ENCODE measurements around the gene LRIG1.

The LRIG1 gene

GRCh38 chr3:66377800-66378199 is 123.0 kb downstream of the LRIG1 start:
- TF ChIP-seq EZH2 (optimal IDR thresholded peaks at IDR 0.05; ENCODE audit: low read depth, low read length), result no peak
- no peak for TF ChIP-seq CTCF (IDR thresholded peaks at IDR 0.05; ENCODE audit: low read length)
- TF ChIP-seq EZH2phosphoT487 (IDR thresholded peaks at IDR 0.05; ENCODE audit: low read length), result no peak
- Histone ChIP-seq H3K36me3 (replicated peaks; ENCODE audit: insufficient read depth, low read length) (peaks cover 8% of the 10 kb centered on the region; the same call in 1 of the 2 replicates), H3K4me2 (ENCODE audit: low read depth, low read length) (no peak overlapping the region)

DNA sequence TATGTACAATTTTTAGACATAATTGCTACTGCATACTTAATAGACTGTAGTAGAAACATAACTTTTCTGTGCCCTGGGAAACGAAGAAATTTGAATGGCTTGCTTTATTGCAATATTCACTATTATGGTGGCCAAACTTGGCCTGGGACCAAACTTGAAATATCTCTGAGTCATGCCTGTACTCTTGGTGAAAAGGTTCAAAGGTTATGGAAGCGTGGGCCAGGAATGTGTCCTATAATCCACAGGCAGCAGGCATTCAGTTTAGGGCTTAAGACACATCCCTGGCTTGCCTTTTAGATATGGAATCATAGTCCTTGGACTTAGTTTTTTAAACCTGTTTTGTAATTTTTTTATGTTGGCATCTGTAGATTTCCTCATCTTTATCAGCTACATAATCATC is 124.3 kb downstream of the LRIG1 start:
- Histone ChIP-seq H3K27ac (ENCODE audit: low read length) (no peak overlapping the region), H3K79me2 (ENCODE audit: low read length) (no peaks in the 10 kb centered on the region), H3K27me3 (replicated peaks; ENCODE audit: insufficient read depth, low read length) (no peaks in the 10 kb centered on the region), H2AFZ (ENCODE audit: low read length) (no peak overlapping the region), H4K20me1 (ENCODE audit: insufficient read depth, low read length) (no peaks in the 10 kb centered on the region), H3K4me1 (ENCODE audit: low read length) (no peaks in the 10 kb centered on the region), H3K36me3 (replicated peaks; ENCODE audit: insufficient read depth, low read length) (no peaks in the 10 kb centered on the region; the same call in 1 of the 2 replicates), H3K4me2 (ENCODE audit: low read depth, low read length) (no peak overlapping the region), H3F3A (ENCODE audit: insufficient read depth, low read length) (no peaks in the 10 kb centered on the region), H3K9ac (ENCODE audit: low read length) (no peak overlapping the region), H3K9me2 (replicated peaks; ENCODE audit: insufficient read depth, low read length) (no peaks in the 10 kb centered on the region), H3K9me3 (replicated peaks; ENCODE audit: insufficient read depth, low read length) (no peaks in the 10 kb centered on the region), H3K4me3 (ENCODE audit: low read length) (no peak overlapping the region)
- DNase-seq, result no peak
- TF ChIP-seq EZH2phosphoT487 (IDR thresholded peaks at IDR 0.05; ENCODE audit: low read length), result no peak
- TF ChIP-seq CTCF (IDR thresholded peaks at IDR 0.05; ENCODE audit: low read length), result no peak
- TF ChIP-seq EZH2 (optimal IDR thresholded peaks at IDR 0.05; ENCODE audit: low read depth, low read length), result no peak

More at GRCh38 chr3:66377800-66378199, 123.0 kb downstream of the LRIG1 start:
- no peaks in the 10 kb centered on the region for H3K9me2 ChIP-seq (replicated peaks; ENCODE audit: insufficient read depth, low read length)
- no peaks in the 10 kb centered on the region for H4K20me1 ChIP-seq (ENCODE audit: insufficient read depth, low read length)
- no peaks in the 10 kb centered on the region for H3K4me1 ChIP-seq (ENCODE audit: low read length)
- no peak overlapping the region for H3K4me3 ChIP-seq (ENCODE audit: low read length)
- H3K79me2 ChIP-seq (ENCODE audit: low read length), result no peaks in the 10 kb centered on the region
- no peak overlapping the region for H2AFZ ChIP-seq (ENCODE audit: low read length)
- no peaks in the 10 kb centered on the region for H3K27me3 ChIP-seq (replicated peaks; ENCODE audit: insufficient read depth, low read length)
- no peak for DNase-seq
- H3K9ac ChIP-seq (ENCODE audit: low read length), result no peak overlapping the region
- H3K27ac ChIP-seq (ENCODE audit: low read length), result no peak overlapping the region
- no peaks in the 10 kb centered on the region for H3F3A ChIP-seq (ENCODE audit: insufficient read depth, low read length)
- no peaks in the 10 kb centered on the region for H3K9me3 ChIP-seq (replicated peaks; ENCODE audit: insufficient read depth, low read length)

DNA sequence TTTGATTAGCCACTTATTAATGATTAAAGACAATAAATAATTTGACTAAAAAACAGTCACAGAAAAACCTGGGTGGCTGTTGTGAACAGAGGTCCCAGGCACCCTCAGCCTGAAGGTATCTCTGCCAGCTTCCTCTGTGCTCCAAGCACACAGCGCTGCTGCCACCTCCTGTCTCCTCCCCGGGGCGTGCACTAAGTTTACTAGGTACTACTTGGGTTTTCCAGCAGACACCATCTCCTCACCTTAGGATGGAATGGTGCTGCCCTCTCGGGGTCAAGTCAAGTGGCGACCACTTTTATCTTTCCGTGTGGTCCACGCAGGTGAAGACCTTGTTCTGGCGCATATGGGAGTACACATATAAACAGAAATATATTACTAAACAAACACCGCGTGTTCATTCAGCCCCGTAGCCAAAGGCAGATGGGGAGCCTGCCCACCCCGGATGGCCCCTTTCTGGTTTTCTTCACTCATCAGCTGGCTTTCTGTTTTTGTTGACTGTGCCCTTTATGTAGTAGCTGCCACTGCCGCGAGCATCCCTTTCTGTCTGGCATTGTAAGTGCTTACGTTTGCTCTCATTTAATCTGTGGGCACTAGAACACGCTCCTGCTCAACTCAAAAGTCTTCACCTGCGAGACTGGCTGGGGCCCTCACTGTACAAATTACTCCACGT is 128.0 kb downstream of the LRIG1 start:
- no peak for DNase-seq
- H3K27me3 ChIP-seq (replicated peaks; ENCODE audit: insufficient read depth, low read length), result no peaks in the 10 kb centered on the region
- no peaks in the 10 kb centered on the region for H3K9me2 ChIP-seq (replicated peaks; ENCODE audit: insufficient read depth, low read length)
- no peaks in the 10 kb centered on the region for H3K79me2 ChIP-seq (ENCODE audit: low read length)
- H3K9me3 ChIP-seq (replicated peaks; ENCODE audit: insufficient read depth, low read length), result no peaks in the 10 kb centered on the region
- H3K4me1 ChIP-seq (ENCODE audit: low read length), result no peaks in the 10 kb centered on the region
- no peaks in the 10 kb centered on the region for H3F3A ChIP-seq (ENCODE audit: insufficient read depth, low read length)
- H3K4me3 ChIP-seq (ENCODE audit: low read length), result no peak overlapping the region
- no peaks in the 10 kb centered on the region for H4K20me1 ChIP-seq (ENCODE audit: insufficient read depth, low read length)
- H3K36me3 ChIP-seq (replicated peaks; ENCODE audit: insufficient read depth, low read length), result no peaks in the 10 kb centered on the region
- TF ChIP-seq EZH2 (optimal IDR thresholded peaks at IDR 0.05; ENCODE audit: low read depth, low read length), result no peak
- no peak overlapping the region for H3K27ac ChIP-seq (ENCODE audit: low read length)
- no peak overlapping the region for H3K4me2 ChIP-seq (ENCODE audit: low read depth, low read length)
- H2AFZ ChIP-seq (ENCODE audit: low read length), result no peak overlapping the region
- H3K9ac ChIP-seq (ENCODE audit: low read length), result no peak overlapping the region

DNA sequence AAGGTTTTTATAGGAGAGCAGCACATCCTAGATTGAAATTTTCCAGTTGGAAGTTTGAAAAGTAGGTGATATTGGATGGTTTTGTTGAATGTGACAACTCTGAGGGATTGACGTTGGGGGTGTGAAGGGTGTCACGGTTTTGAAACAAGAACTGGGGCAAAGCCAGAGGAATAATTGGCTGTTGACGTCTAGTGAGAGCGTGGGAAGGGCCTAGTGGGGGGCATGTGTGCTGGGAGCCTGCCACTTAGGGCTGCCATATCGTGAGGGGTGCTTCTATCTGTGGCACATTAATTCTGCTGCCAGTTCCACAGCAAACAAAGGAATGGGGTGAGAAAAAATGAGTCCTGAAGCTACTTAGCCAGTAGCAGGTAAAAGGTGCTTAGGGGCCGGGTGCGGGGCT is 129.4 kb downstream of the LRIG1 start:
- no peak for TF ChIP-seq EZH2phosphoT487 (IDR thresholded peaks at IDR 0.05; ENCODE audit: low read length)
- no peak for TF ChIP-seq CTCF (IDR thresholded peaks at IDR 0.05; ENCODE audit: low read length)
- TF ChIP-seq EZH2 (optimal IDR thresholded peaks at IDR 0.05; ENCODE audit: low read depth, low read length), result no peak

More for the DNA sequence above, 129.4 kb downstream of the LRIG1 start:
- Histone ChIP-seq H3K9ac (ENCODE audit: low read length) (no peak overlapping the region), H3K36me3 (replicated peaks; ENCODE audit: insufficient read depth, low read length) (no peaks in the 10 kb centered on the region), H3K79me2 (ENCODE audit: low read length) (no peaks in the 10 kb centered on the region), H3K27ac (ENCODE audit: low read length) (no peak overlapping the region), H3K9me2 (replicated peaks; ENCODE audit: insufficient read depth, low read length) (no peaks in the 10 kb centered on the region), H3K4me2 (ENCODE audit: low read depth, low read length) (no peak overlapping the region), H3F3A (ENCODE audit: insufficient read depth, low read length) (no peaks in the 10 kb centered on the region), H3K27me3 (replicated peaks; ENCODE audit: insufficient read depth, low read length) (no peaks in the 10 kb centered on the region), H3K4me1 (ENCODE audit: low read length) (no peaks in the 10 kb centered on the region), H2AFZ (ENCODE audit: low read length) (no peak overlapping the region), H3K9me3 (replicated peaks; ENCODE audit: insufficient read depth, low read length) (no peaks in the 10 kb centered on the region), H3K4me3 (ENCODE audit: low read length) (no peak overlapping the region), H4K20me1 (ENCODE audit: insufficient read depth, low read length) (no peaks in the 10 kb centered on the region)
- DNase-seq, result no peak

Measured in MM.1S (cell line).